DOHH2 (cell line): Measurements from ENCODE around the gene CNOT2.

Experiments used
- H3F3A ChIP-seq: fragments of 200-600 bp; sonication (generic), shearing (Covaris generic); 2 replicates; pipeline ENCODE4 v1.6.0; 2016; ENCODE audit warnings: antibody characterized with exemption, mild to moderate bottlenecking; ENCODE audit not compliant: control insufficient read depth, insufficient read depth
- H3K27ac ChIP-seq: fragments of 200-600 bp; sonication (generic); 2 replicates; pipeline ENCODE4 v1.5.1; 2014; ENCODE audit warnings: low read depth, mild to moderate bottlenecking, low read length, moderate library complexity
- H3K27me3 ChIP-seq: fragments of 200-600 bp; sonication (generic); 2 replicates; pipeline ENCODE4 v1.6.1; 2014; ENCODE audit warnings: mild to moderate bottlenecking, low read length, mixed read lengths; ENCODE audit not compliant: control insufficient read depth
- H3K36me3 ChIP-seq: fragments of 200-600 bp; sonication (generic); 2 replicates; pipeline ENCODE4 v1.6.1; 2014; ENCODE audit warnings: mild to moderate bottlenecking, low read length, moderate library complexity, mixed read lengths; ENCODE audit not compliant: control insufficient read depth
- H3K4me1 ChIP-seq: fragments of 200-600 bp; sonication (generic); 2 replicates; pipeline ENCODE4 v1.6.1; 2014; ENCODE audit warnings: mild to moderate bottlenecking, low read length, mixed read lengths; ENCODE audit not compliant: control insufficient read depth
- H3K4me2 ChIP-seq: fragments of 200-600 bp; sonication (generic); 2 replicates; pipeline ENCODE4 v1.6.0; 2014; ENCODE audit warnings: mild to moderate bottlenecking, low read length, moderate library complexity
- H3K4me3 ChIP-seq: fragments of 200-600 bp; sonication (generic); 2 replicates; pipeline ENCODE4 v1.5.1; 2014; ENCODE audit warnings: mild to moderate bottlenecking, low read length, mixed read lengths
- H3K79me2 ChIP-seq: fragments of 200-600 bp; sonication (generic); 2 replicates; pipeline ENCODE4 v1.6.1; 2014; ENCODE audit warnings: mild to moderate bottlenecking, low read length, mixed read lengths; ENCODE audit not compliant: control insufficient read depth
- H3K9me2 ChIP-seq: fragments of 200-600 bp; sonication (generic); replicated peaks from 2 replicates; pipeline ENCODE4 v1.6.1; 2014; ENCODE audit warnings: mild to moderate bottlenecking, low read length, mixed read lengths; ENCODE audit not compliant: control insufficient read depth
- H3K9me3 ChIP-seq: fragments of 200-600 bp; sonication (generic); 2 replicates; pipeline ENCODE4 v1.6.1; 2014; ENCODE audit warnings: antibody characterized with exemption, low read length, mixed read lengths; ENCODE audit not compliant: control insufficient read depth, insufficient read depth
- H4K20me1 ChIP-seq: fragments of 200-600 bp; sonication (generic); 2 replicates; pipeline ENCODE4 v1.6.0; 2014; ENCODE audit warnings: low read depth, mild to moderate bottlenecking, antibody characterized with exemption, low read length, moderate library complexity; ENCODE audit not compliant: control insufficient read depth, insufficient read depth
- CTCF ChIP-seq: fragments of 200-600 bp; sonication (generic); IDR thresholded peaks from one replicate; pipeline ENCODE4 v1.5.1; 2014; ENCODE audit warnings: antibody characterized with exemption, mild to moderate bottlenecking, low read depth, low read length; ENCODE audit not compliant: poor library complexity, severe bottlenecking
- EZH2phosphoT487 ChIP-seq: fragments of 200-600 bp; sonication (generic); IDR thresholded peaks from 2 replicates; pipeline ENCODE4 v1.6.1; 2017; ENCODE audit warnings: borderline replicate concordance, mild to moderate bottlenecking, antibody characterized with exemption, low read length, moderate library complexity, mixed read lengths

CNOT2 gene

GRCh38 chr12:70221626-70222025 is 21.6 kb upstream of the CNOT2 start:
- Histone ChIP-seq H3K9me2 (no peaks in the 10 kb centered on the region), H3K36me3 (peaks cover 16% of the 10 kb centered on the region), H3K9me3 (no peaks in the 10 kb centered on the region), H3K4me2 (no peak overlapping the region), H3K4me1 (no peaks in the 10 kb centered on the region), H3K27me3 (no peaks in the 10 kb centered on the region), H3K4me3 (no peak overlapping the region), H3F3A (no peaks in the 10 kb centered on the region), H3K79me2 (no peaks in the 10 kb centered on the region), H4K20me1 (no peaks in the 10 kb centered on the region), H3K27ac (no peak overlapping the region)
- TF ChIP-seq EZH2phosphoT487: no peak
- no peak for TF ChIP-seq CTCF

DNA sequence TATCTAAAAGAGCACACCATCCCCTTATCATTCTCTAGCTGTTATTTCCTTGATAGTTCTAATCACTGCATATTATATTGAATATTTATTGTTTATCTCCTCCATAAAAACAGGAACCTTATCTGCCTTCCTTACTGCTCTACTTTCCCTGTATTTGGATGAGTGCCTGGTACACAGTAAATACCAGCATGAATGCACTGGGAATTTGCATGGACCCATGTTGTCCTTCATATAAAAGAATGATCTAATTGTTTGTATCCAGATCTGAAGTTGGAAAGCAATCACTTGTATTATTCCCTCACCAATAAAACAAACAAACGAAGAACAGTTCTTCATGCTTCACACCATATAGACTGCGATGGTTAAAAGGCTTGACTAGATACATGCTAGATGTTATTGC is 15.3 kb upstream of the CNOT2 start:
- Histone ChIP-seq H3K27ac (no peak overlapping the region), H3K9me2 (no peaks in the 10 kb centered on the region), H3K4me2 (no peak overlapping the region), H3K36me3 (peaks cover 6% of the 10 kb centered on the region), H3K79me2 (no peaks in the 10 kb centered on the region), H4K20me1 (no peaks in the 10 kb centered on the region), H3K4me1 (no peaks in the 10 kb centered on the region), H3F3A (no peaks in the 10 kb centered on the region), H3K9me3 (no peaks in the 10 kb centered on the region), H3K4me3 (no peak overlapping the region), H3K27me3 (no peaks in the 10 kb centered on the region)
- no peak for TF ChIP-seq EZH2phosphoT487
- TF ChIP-seq CTCF: no peak

GRCh38 chr12:70230934-70231606 is 12.2 kb upstream of the CNOT2 start:
- Histone ChIP-seq H3K79me2 (no peaks in the 10 kb centered on the region), H4K20me1 (no peaks in the 10 kb centered on the region), H3K9me2 (no peaks in the 10 kb centered on the region), H3F3A (no peaks in the 10 kb centered on the region), H3K4me3 (no peak overlapping the region), H3K27ac (no peak overlapping the region), H3K36me3 (peaks cover under 1% of the 10 kb centered on the region), H3K27me3 (no peaks in the 10 kb centered on the region), H3K4me2 (no peak overlapping the region), H3K9me3 (peaks cover under 1% of the 10 kb centered on the region; the same call in 1 of the 2 replicates), H3K4me1 (no peaks in the 10 kb centered on the region)
- no peak for TF ChIP-seq EZH2phosphoT487
- no peak for TF ChIP-seq CTCF
